Metanephros (tissue), 1 donor: ENCODE measurements around the gene LRRC19. TPM values are rescaled to one million over a fixed set of nuclear protein-coding genes. Genes with fewer than 3 reads are reported as not detected.

Experiments used
- total RNA-seq: library from RNA; depleted of rRNA; stranded (reverse); fragments of >200 nt; gene quantifications from one replicate; pipeline ENCODE4 v1.2.3, GENCODE V29; 2014

LRRC19 gene, protein sequence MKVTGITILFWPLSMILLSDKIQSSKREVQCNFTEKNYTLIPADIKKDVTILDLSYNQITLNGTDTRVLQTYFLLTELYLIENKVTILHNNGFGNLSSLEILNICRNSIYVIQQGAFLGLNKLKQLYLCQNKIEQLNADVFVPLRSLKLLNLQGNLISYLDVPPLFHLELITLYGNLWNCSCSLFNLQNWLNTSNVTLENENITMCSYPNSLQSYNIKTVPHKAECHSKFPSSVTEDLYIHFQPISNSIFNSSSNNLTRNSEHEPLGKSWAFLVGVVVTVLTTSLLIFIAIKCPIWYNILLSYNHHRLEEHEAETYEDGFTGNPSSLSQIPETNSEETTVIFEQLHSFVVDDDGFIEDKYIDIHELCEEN
- total RNA-seq: 12.1 TPM

DNA sequence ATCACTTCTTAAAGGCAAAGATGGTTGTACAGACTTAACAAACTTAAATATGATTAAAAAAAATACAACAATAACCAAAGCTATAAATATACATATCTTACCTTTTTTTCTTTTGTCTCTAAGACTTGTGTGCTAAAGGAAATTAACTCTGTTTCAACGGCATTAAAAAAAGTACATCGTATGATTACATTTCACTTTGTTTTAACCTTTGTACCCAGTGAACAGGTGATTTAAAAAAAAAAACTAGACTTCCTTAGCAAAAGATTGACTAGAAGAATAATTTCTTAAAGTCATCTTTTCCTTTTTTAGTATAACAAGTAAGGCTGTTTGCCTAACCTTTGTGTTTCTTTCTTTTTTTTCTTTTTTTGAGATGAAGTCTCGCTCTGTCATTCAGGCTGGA lies at the start of gene LRRC19:
TSS of gene LRRC19 (minus strand) at position 182 of the 400 bp plus-strand sequence. CDS start 5,978 bp downstream, outside the sequence.

GRCh38 chr9:26955921-26956859 lies 49.3 kb downstream of the LRRC19 start, which contains the start of gene IFT74:
Gene IFT74 (plus strand): TSS chr9:26956412. CDS start chr9:26961968, 5,556 bp downstream.

GRCh38 chr9:26946753-26947727 lies 58.4 kb downstream of the LRRC19 start, which contains the start of gene PLAA:
Gene PLAA (minus strand): TSS chr9:26947242. CDS start chr9:26947045, 197 bp downstream.

Other genes with a start within 250 kb of the LRRC19 start
- 20.6 TPM for gene CAAP1, start 112.9 kb downstream of the LRRC19 start, total RNA-seq
- 37.7 TPM for gene PLAA, start 58.4 kb downstream of the LRRC19 start, total RNA-seq
- 40.3 TPM for gene IFT74, start 49.3 kb downstream of the LRRC19 start, total RNA-seq
- gene TEK, start 103.6 kb upstream of the LRRC19 start, total RNA-seq: 45.7 TPM